Hepatocyte (in vitro differentiated cells): ENCODE results near the gene NR2F6. TPM values are rescaled to one million over a fixed set of nuclear protein-coding genes. Genes with fewer than 3 reads are reported as not detected.

Experiments
- DNase-seq: peaks from one replicate; pipeline ENCODE4 v3.0.0-alpha.2; 2016; ENCODE audit warnings: low spot score
- H2AFZ ChIP-seq: fragments of 200-600 bp; sonication (generic); 2 replicates; pipeline ENCODE4 v1.6.0; 2016; ENCODE audit warnings: antibody characterized with exemption, mild to moderate bottlenecking
- H3K27ac ChIP-seq: fragments of 200-600 bp; sonication (generic); 2 replicates; pipeline ENCODE4 v1.5.1; 2016; ENCODE audit warnings: mild to moderate bottlenecking
- H3K27me3 ChIP-seq: fragments of 200-600 bp; sonication (generic); 2 replicates; pipeline ENCODE4 v1.6.1; 2016
- H3K36me3 ChIP-seq: fragments of 200-600 bp; sonication (generic); replicated peaks from 2 replicates; pipeline ENCODE4 v1.5.1; 2016; ENCODE audit warnings: low read depth; ENCODE audit not compliant: insufficient read depth
- H3K4me1 ChIP-seq: fragments of 200-600 bp; sonication (generic); 2 replicates; pipeline ENCODE4 v1.5.1; 2016; ENCODE audit warnings: mild to moderate bottlenecking, moderate library complexity; ENCODE audit not compliant: insufficient read depth
- H3K4me2 ChIP-seq: fragments of 200-600 bp; sonication (generic); 2 replicates; pipeline ENCODE4 v1.6.0; 2016
- H3K4me3 ChIP-seq: fragments of 200-600 bp; sonication (generic); 2 replicates; pipeline ENCODE4 v1.5.1; 2016; ENCODE audit warnings: mild to moderate bottlenecking
- H3K79me2 ChIP-seq: fragments of 200-600 bp; sonication (generic); 2 replicates; pipeline ENCODE4 v1.6.0; 2017; ENCODE audit warnings: mild to moderate bottlenecking
- H3K9me2 ChIP-seq: fragments of 200-600 bp; sonication (generic); replicated peaks from 2 replicates; pipeline ENCODE4 v1.6.0; 2017; ENCODE audit warnings: mild to moderate bottlenecking; ENCODE audit not compliant: insufficient read depth
- H3K9me3 ChIP-seq: fragments of 200-600 bp; sonication (generic); 2 replicates; pipeline ENCODE4 v1.5.1; 2016; ENCODE audit warnings: low read depth, mild to moderate bottlenecking
- H4K20me1 ChIP-seq: fragments of 200-600 bp; sonication (generic); 2 replicates; pipeline ENCODE4 v1.6.0; 2016; ENCODE audit warnings: mild to moderate bottlenecking; ENCODE audit not compliant: insufficient read depth, poor library complexity, severe bottlenecking
- CTCF ChIP-seq: fragments of 200-600 bp; sonication (generic); IDR thresholded peaks from 2 replicates; pipeline ENCODE4 v1.5.1; 2016; ENCODE audit warnings: antibody characterized with exemption, mild to moderate bottlenecking; ENCODE audit not compliant: poor library complexity
- EZH2 ChIP-seq: fragments of 200-600 bp; sonication (generic); IDR thresholded peaks from 2 replicates; pipeline ENCODE4 v1.6.1; 2016; ENCODE audit warnings: antibody characterized with exemption, mild to moderate bottlenecking, borderline replicate concordance
- EZH2phosphoT487 ChIP-seq: fragments of 200-600 bp; sonication (generic); IDR thresholded peaks from one replicate; pipeline ENCODE4 v1.6.1; 2018; ENCODE audit warnings: antibody characterized with exemption, mild to moderate bottlenecking, low read depth, moderate library complexity; ENCODE audit not compliant: unreplicated experiment, severe bottlenecking
- WGBS: methylation state at CpG from one replicate; pipeline ENCODE4 v1.1.6; 2016; ENCODE audit warnings: low lambda C conversion rate; ENCODE audit errors: missing lambda C conversion rate; 5-methylcytosine and 5-hydroxymethylcytosine counted together
- polyA plus RNA-seq: library from polyadenylated mRNA; unstranded; fragments of >200 nt; fragmentation: Nextera tagmentation; extraction: Ambion mirVana; gene quantifications from 2 replicates; pipeline ENCODE4 v1.2.1, GENCODE V29; 2016
- total RNA-seq: library from RNA; depleted of rRNA; stranded (reverse); fragments of >200 nt; gene quantifications from 2 replicates; pipeline ENCODE4 v1.2.3, GENCODE V29; 2014

The NR2F6 gene
- total and polyA plus RNA-seq, 2 experiments from 2014 or later: 116 to 169 TPM

- H2AFZ ChIP-seq: no peak overlapping the region
- H3K79me2 ChIP-seq: peaks cover 66% of the 10 kb centered on the region
- H3K9me3 ChIP-seq: no peaks in the 10 kb centered on the region
- H3K27me3 ChIP-seq: no peaks in the 10 kb centered on the region
- no peak for DNase-seq
- H3K4me1 ChIP-seq: peaks cover 39% of the 10 kb centered on the region
- H3K9me2 ChIP-seq: no peaks in the 10 kb centered on the region
- peaks cover 32% of the 10 kb centered on the region for H4K20me1 ChIP-seq
- no peaks in the 10 kb centered on the region for H3K36me3 ChIP-seq
- H3K4me3 ChIP-seq: no peak overlapping the region
- H3K27ac ChIP-seq: no peak overlapping the region
- 27% methylated on average over 15 of the region's 27 CpGs for WGBS
- TF ChIP-seq EZH2phosphoT487 (no peak), EZH2 (no peak), CTCF (no peak)
- H3K4me2 ChIP-seq: peak overlapping the region; percentile 89
These were observed 9.5 kb downstream of the NR2F6 start for GRCh38 chr19:17235971-17236777.

GRCh38 chr19:17235300-17235970 lies 10.3 kb downstream of the NR2F6 start:
- TF ChIP-seq CTCF (peak; percentile 44), EZH2 (no peak), EZH2phosphoT487 (no peak)
- 18% methylated on average over 77 of the region's 80 CpGs for WGBS

GRCh38 chr19:17234911-17235299 lies 10.8 kb downstream of the NR2F6 start:
- Histone ChIP-seq H3K4me2 (peak overlapping the region; percentile 89), H3K9me2 (no peaks in the 10 kb centered on the region), H3K4me3 (no peak overlapping the region), H3K36me3 (no peaks in the 10 kb centered on the region), H3K27me3 (no peaks in the 10 kb centered on the region), H2AFZ (no peak overlapping the region), H3K27ac (peak overlapping the region; percentile 53), H3K4me1 (peaks cover 29% of the 10 kb centered on the region), H3K79me2 (peaks cover 61% of the 10 kb centered on the region), H4K20me1 (peaks cover 27% of the 10 kb centered on the region), H3K9me3 (no peaks in the 10 kb centered on the region)
- WGBS: 54% methylated on average over 11 of the region's 11 CpGs
- TF ChIP-seq EZH2 (no peak), CTCF (no peak), EZH2phosphoT487 (no peak)
- DNase-seq: no peak

More at GRCh38 chr19:17235300-17235970, 10.3 kb downstream of the NR2F6 start:
- H3K4me1 ChIP-seq: peaks cover 32% of the 10 kb centered on the region
- H3K9me2 ChIP-seq: no peaks in the 10 kb centered on the region
- H3K36me3 ChIP-seq: no peaks in the 10 kb centered on the region
- no peak overlapping the region for H3K4me3 ChIP-seq
- no peak overlapping the region for H2AFZ ChIP-seq
- peak overlapping the region; percentile 89 for H3K4me2 ChIP-seq
- no peaks in the 10 kb centered on the region for H3K27me3 ChIP-seq
- DNase-seq: peak; percentile 86
- peak overlapping the region; percentile 53 for H3K27ac ChIP-seq
- H3K9me3 ChIP-seq: no peaks in the 10 kb centered on the region
- H4K20me1 ChIP-seq: peaks cover 27% of the 10 kb centered on the region
- H3K79me2 ChIP-seq: peaks cover 61% of the 10 kb centered on the region
